Prostate gland (tissue), 2 donors: ENCODE results near the gene SF1.

Experiments
- POLR2A ChIP-seq: fragments of 450-650 bp; IDR thresholded peaks from one replicate; pipeline ENCODE4 v1.6.1; 2016; ENCODE audit warnings: antibody characterized with exemption, mild to moderate bottlenecking
- POLR2AphosphoS5 ChIP-seq: sonication (generic); formaldehyde crosslinking; IDR thresholded peaks from one replicate; pipeline ENCODE4 v1.6.1; 2017; ENCODE audit warnings: antibody characterized with exemption
- TF ChIP-seq, protein P1 (sequence below), 4 experiments: fragments of 200-600 bp in 2 of 4; fragments of 450-650 bp in 2 of 4; sonication (generic) in 2 of 4; IDR thresholded peaks; 1 replicate in 3 of 4; 2 replicates in 1 of 4; pipeline ENCODE4 v1.5.1; 2016 to 2019; ENCODE audit warnings: antibody characterized with exemption in 4 of 4, mild to moderate bottlenecking in 2 of 4, moderate library complexity in 2 of 4

DNA sequence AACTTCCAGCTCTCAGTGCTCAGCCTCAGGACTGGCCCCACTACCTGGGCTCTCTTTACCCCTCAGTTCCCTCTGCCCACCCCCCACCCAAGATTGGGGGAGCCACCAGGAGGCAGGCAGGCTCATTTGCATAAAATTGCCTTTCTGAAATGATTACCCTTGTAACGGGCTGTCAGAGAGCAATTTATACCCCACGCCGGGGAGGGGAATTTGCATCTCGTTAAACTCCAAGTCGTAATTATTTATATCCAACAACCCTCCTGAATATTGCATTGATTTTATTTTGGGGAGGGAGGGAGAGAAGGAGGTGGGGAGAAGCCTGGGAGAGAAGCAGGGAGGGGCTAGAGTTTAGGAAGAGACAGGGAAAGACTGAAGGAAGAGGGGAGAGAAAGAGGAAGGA is 63.7 kb downstream of the SF1 start:
- no peak for TF ChIP-seq POLR2A
- TF ChIP-seq, protein P1, sequence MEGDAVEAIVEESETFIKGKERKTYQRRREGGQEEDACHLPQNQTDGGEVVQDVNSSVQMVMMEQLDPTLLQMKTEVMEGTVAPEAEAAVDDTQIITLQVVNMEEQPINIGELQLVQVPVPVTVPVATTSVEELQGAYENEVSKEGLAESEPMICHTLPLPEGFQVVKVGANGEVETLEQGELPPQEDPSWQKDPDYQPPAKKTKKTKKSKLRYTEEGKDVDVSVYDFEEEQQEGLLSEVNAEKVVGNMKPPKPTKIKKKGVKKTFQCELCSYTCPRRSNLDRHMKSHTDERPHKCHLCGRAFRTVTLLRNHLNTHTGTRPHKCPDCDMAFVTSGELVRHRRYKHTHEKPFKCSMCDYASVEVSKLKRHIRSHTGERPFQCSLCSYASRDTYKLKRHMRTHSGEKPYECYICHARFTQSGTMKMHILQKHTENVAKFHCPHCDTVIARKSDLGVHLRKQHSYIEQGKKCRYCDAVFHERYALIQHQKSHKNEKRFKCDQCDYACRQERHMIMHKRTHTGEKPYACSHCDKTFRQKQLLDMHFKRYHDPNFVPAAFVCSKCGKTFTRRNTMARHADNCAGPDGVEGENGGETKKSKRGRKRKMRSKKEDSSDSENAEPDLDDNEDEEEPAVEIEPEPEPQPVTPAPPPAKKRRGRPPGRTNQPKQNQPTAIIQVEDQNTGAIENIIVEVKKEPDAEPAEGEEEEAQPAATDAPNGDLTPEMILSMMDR (IDR thresholded peaks at IDR 0.05): no peak
- TF ChIP-seq POLR2AphosphoS5: no peak
